Thyroid gland (tissue), 4 donors: Measurements from ENCODE around the gene SLC6A17. TPM values are rescaled to one million over a fixed set of nuclear protein-coding genes. Genes with fewer than 3 reads are reported as not detected.

Source experiments
- DNase-seq, 2 donors: peaks; one replicate each; pipeline ENCODE4 v3.0.0-alpha.2; 2019
- H3K27ac ChIP-seq, 3 donors: fragments of 200-600 bp; sonication (generic); 1 replicate in 2 of 3; 2 replicates in 1 of 3; pipeline ENCODE4 v1.5.1; 2016 to 2019; ENCODE audit warnings: mild to moderate bottlenecking in 1 of 3, moderate library complexity in 1 of 3
- H3K27me3 ChIP-seq: fragments of 200-600 bp; sonication (generic); one replicate; pipeline ENCODE4 v1.5.1; 2019
- H3K36me3 ChIP-seq, 2 donors: fragments of 200-600 bp; sonication (generic); one replicate each; pipeline ENCODE4 v1.5.1; 2016 to 2019
- H3K4me1 ChIP-seq, 2 donors: fragments of 200-600 bp; sonication (generic); one replicate each; pipeline ENCODE4 v1.5.1; 2017 to 2019
- H3K4me3 ChIP-seq, 3 donors: fragments of 200-600 bp; sonication (generic); replicated peaks in 1 of 3; 1 replicate in 2 of 3; 2 replicates in 1 of 3; pipeline ENCODE4 v1.5.1; 2016; ENCODE audit warnings: mild to moderate bottlenecking in 1 of 3
- H3K9me3 ChIP-seq: fragments of 200-600 bp; sonication (generic); one replicate; pipeline ENCODE4 v1.5.1; 2017
- CTCF ChIP-seq, 6 experiments: fragments of 200-600 bp in 3 of 6; fragments of 450-650 bp in 3 of 6; sonication (generic) in 3 of 6; IDR thresholded peaks; one replicate each; pipeline ENCODE4 v1.5.1; 2016 to 2019; ENCODE audit warnings: antibody characterized with exemption in 6 of 6, mild to moderate bottlenecking in 2 of 6, inconsistent platforms in 1 of 6, moderate library complexity in 1 of 6
- POLR2A ChIP-seq, 2 donors: fragments of 450-650 bp; IDR thresholded peaks; one replicate each; pipeline ENCODE4 v1.6.1; 2017; ENCODE audit warnings: antibody characterized with exemption in 2 of 2, mild to moderate bottlenecking in 2 of 2, moderate library complexity in 1 of 2
- WGBS, 2 donors: methylation state at CpG; one replicate each; pipeline ENCODE4 v1.1.5; 2017; 5-methylcytosine and 5-hydroxymethylcytosine counted together
- intact Hi-C: fragments of 100-400 bp; cut with DNase I; formaldehyde crosslinking; loops from one replicate; pipeline ENCODE4 v1.15.1; 2023
- total RNA-seq, 4 donors: library from RNA; depleted of rRNA; stranded (reverse); fragments of >200 nt; gene quantifications; one replicate each; pipeline ENCODE4 v1.2.3, GENCODE V29; 2016

Gene SLC6A17
- total RNA-seq, 4 donors from 2014 or later = under 0.01 to 0.49 (median 0.18) TPM

GRCh38 chr1:110242062-110242461 lies 91.8 kb downstream of the SLC6A17 start:
- H3K27me3 ChIP-seq = no peaks in the 10 kb centered on the region
- no peak overlapping the region for H3K27ac ChIP-seq
- WGBS, 2 donors = 88 to 93% methylated on average over 4 of the region's 4 CpGs
- TF ChIP-seq CTCF (IDR thresholded peaks at IDR 0.05) = no peak
- TF ChIP-seq POLR2A (IDR thresholded peaks at IDR 0.05) = no peak
- H3K4me3 ChIP-seq = no peak overlapping the region
- no peaks in the 10 kb centered on the region for H3K4me1 ChIP-seq
- H3K9me3 ChIP-seq = no peaks in the 10 kb centered on the region
- intact Hi-C loops = no loop called here
- no peak for DNase-seq
- no peaks in the 10 kb centered on the region for H3K36me3 ChIP-seq

- Histone ChIP-seq H3K36me3 (no peaks in the 10 kb centered on the region), H3K4me1 (no peaks in the 10 kb centered on the region), H3K9me3 (no peaks in the 10 kb centered on the region), H3K27ac (no peak overlapping the region), H3K27me3 (no peaks in the 10 kb centered on the region), H3K4me3 (no peak overlapping the region)
- intact Hi-C loops = no loop called here
- DNase-seq = no peak
- TF ChIP-seq POLR2A (IDR thresholded peaks at IDR 0.05) (no peak), CTCF (IDR thresholded peaks at IDR 0.05) (no peak)
- WGBS, 2 donors = 81 to 84% methylated on average over 4 of the region's 4 CpGs
Measured at GRCh38 chr1:110242731-110243130, 92.4 kb downstream of the SLC6A17 start.

- TF ChIP-seq CTCF (IDR thresholded peaks at IDR 0.05) (no peak), POLR2A (IDR thresholded peaks at IDR 0.05) (no peak)
- 21 to 42% methylated on average over 2 to 5 of the region's 7 CpGs for WGBS, 2 donors
- Histone ChIP-seq H3K27me3 (no peaks in the 10 kb centered on the region), H3K4me3 (no peak overlapping the region), H3K4me1 (no peaks in the 10 kb centered on the region), H3K9me3 (no peaks in the 10 kb centered on the region), H3K27ac (no peak overlapping the region), H3K36me3 (no peaks in the 10 kb centered on the region)
- DNase-seq = no peak
- intact Hi-C loops = no loop called here
Measured at GRCh38 chr1:110243146-110243545, 92.9 kb downstream of the SLC6A17 start.

- WGBS, 2 donors = 35 to 39% methylated on average over 9 of the region's 9 CpGs
- no peaks in the 10 kb centered on the region for H3K27me3 ChIP-seq
- H3K9me3 ChIP-seq = no peaks in the 10 kb centered on the region
- no peaks in the 10 kb centered on the region for H3K4me1 ChIP-seq
- H3K36me3 ChIP-seq = no peaks in the 10 kb centered on the region
- no peak for DNase-seq
- H3K27ac ChIP-seq = no peak overlapping the region
- intact Hi-C loops = no loop called here
- TF ChIP-seq CTCF (IDR thresholded peaks at IDR 0.05) (no peak), POLR2A (IDR thresholded peaks at IDR 0.05) (no peak)
- no peak overlapping the region for H3K4me3 ChIP-seq
Measured at GRCh38 chr1:110243574-110243973, 93.3 kb downstream of the SLC6A17 start.

GRCh38 chr1:110245876-110246620 lies 95.8 kb downstream of the SLC6A17 start:
- WGBS, 2 donors = 73 to 77% methylated on average over 9 of the region's 9 CpGs
- intact Hi-C loops = no loop called here

More at GRCh38 chr1:110245876-110246620, 95.8 kb downstream of the SLC6A17 start:
- DNase-seq = no peak
- H3K4me3 ChIP-seq = no peak overlapping the region
- H3K4me1 ChIP-seq = no peaks in the 10 kb centered on the region
- H3K36me3 ChIP-seq = no peaks in the 10 kb centered on the region
- H3K9me3 ChIP-seq = no peaks in the 10 kb centered on the region
- no peak for TF ChIP-seq CTCF (IDR thresholded peaks at IDR 0.05)
- no peak for TF ChIP-seq POLR2A (IDR thresholded peaks at IDR 0.05)
- no peak overlapping the region for H3K27ac ChIP-seq
- no peaks in the 10 kb centered on the region for H3K27me3 ChIP-seq
